ENCODE measurements around the gene MAP7D3. TPM values are rescaled to one million over a fixed set of nuclear protein-coding genes. Genes with fewer than 3 reads are reported as not detected.

Gene MAP7D3
- total and polyA plus RNA-seq, 9 of the 15 experiments (the other 6 are each of a cell fraction or from before 2014, with no cell fraction given): 9.4 to 27.7 (median 14.0) TPM

GRCh38 chrX:136207546-136207945 is 43.7 kb downstream of the MAP7D3 start:
- ChIA-PET CTCF (ENCODE audit: low intra/inter-chr PET ratio) (no interaction called here), POLR2A (interaction anchor here (1.1 kb wide), 1 partner anchor 9 kb away, joined by 5 read pairs; no protein-coding TSS in a partner anchor)
- H2AFZ ChIP-seq (ENCODE audit: low read depth, low read length): no peak overlapping the region
- in situ Hi-C loops (cut with MboI) (no loop called here), intact Hi-C loops (cut with micrococcal nuclease) (loop anchor here (5.0 kb wide), 1 partner anchor 180 kb away; no protein-coding TSS in a partner anchor)
- no peaks in the 10 kb centered on the region for H3K36me3 ChIP-seq (ENCODE audit: control insufficient read depth, insufficient read depth, low read length)
- H3K27me3 ChIP-seq (ENCODE audit: control insufficient read depth in 2 of 2, insufficient read depth in 2 of 2, low read length in 2 of 2): peaks cover 2 to 23% of the 10 kb centered on the region in 2 experiments
- no TSS peak for BruUV-seq (replicated peaks)
- no peaks in the 10 kb centered on the region for H3K79me2 ChIP-seq (ENCODE audit: control insufficient read depth, insufficient read depth, low read length)
- peaks cover 0 to 3% of the 10 kb centered on the region in 2 experiments; a peak in 2 of 5 replicates for H3K4me1 ChIP-seq (replicated peaks in 1 of 2; ENCODE audit: control insufficient read depth in 2 of 2, insufficient read depth in 2 of 2, low read length in 2 of 2)
- FAIRE-seq: no peak
- H3K4me2 ChIP-seq (ENCODE audit: insufficient read depth, low read length): no peak overlapping the region
- no peaks in the 10 kb centered on the region for H4K20me1 ChIP-seq (replicated peaks; ENCODE audit: control insufficient read depth, insufficient read depth, low read length)
- no peaks in the 10 kb centered on the region for H3K9me1 ChIP-seq (ENCODE audit: control insufficient read depth, insufficient read depth, low read length)
- ATAC-seq: no peak
- TF ChIP-seq SRSF1 (IDR thresholded peaks at IDR 0.05; ENCODE audit: low read depth, low read length) (no peak), ZNF140 (CRISPR knock-in tag; IDR thresholded peaks at IDR 0.05) (no peak), FOXJ2 (tag; IDR thresholded peaks at IDR 0.05) (no peak), ZC3H11A (IDR thresholded peaks at IDR 0.05; ENCODE audit: low read depth, low read length) (no peak), POLR2A (conservative IDR thresholded peaks at IDR 0.05) (no peak), CCNT2 (IDR thresholded peaks at IDR 0.05; ENCODE audit: borderline replicate concordance, extremely low read depth, insufficient read length, low read depth, low read length) (no peak), ZNF780A (CRISPR knock-in tag; IDR thresholded peaks at IDR 0.05) (no peak), RFX1 (IDR thresholded peaks at IDR 0.05) (no peak)
- no peak for DNase-seq (ENCODE audit: extremely low read depth in 1 of 4, low spot score in 3 of 4)
- no peaks in the 10 kb centered on the region for H3K9me3 ChIP-seq (replicated peaks; ENCODE audit: control insufficient read depth, insufficient read depth, low read depth, low read length)
- no peak overlapping the region for H3K9ac ChIP-seq (ENCODE audit: insufficient read depth in 1 of 2, low read depth in 2 of 2, low read length in 2 of 2)
- 10% methylated on average over 3 of the region's 4 CpGs for WGBS (ENCODE audit: insufficient coverage, low coverage, missing lambda C conversion rate)
- H3K27ac ChIP-seq (ENCODE audit: extremely low read depth, low read depth, low read length): no peak overlapping the region
- H3K4me3 ChIP-seq: no peak overlapping the region
